GM19025 (cell line): ENCODE data around the gene KDELR3.
"Not testable (repeated sequence)": the region's sequence is repeated elsewhere in the genome, so short reads cannot be mapped to it uniquely, and the experiment has no call there.

Source experiments
- ATAC-seq: cut with Tn5 transposase; IDR thresholded peaks from one replicate; pipeline ENCODE4 v1.9.1; 2021; ENCODE audit warnings: mild to moderate bottlenecking, low read depth, moderate library complexity; ENCODE audit not compliant: unreplicated experiment

KDELR3 gene

GRCh38 chr22:38455076-38455529 is 12.8 kb upstream of the KDELR3 start, which contains the start of gene KCNJ4:
Gene KCNJ4, minus strand, starts transcription at chr22:38455199. Its CDS starts 27,067 bp downstream, at chr22:38428132.
- no peak for ATAC-seq

GRCh38 chr22:38455530-38456271 is 12.2 kb upstream of the KDELR3 start:
- no peak for ATAC-seq

DNA sequence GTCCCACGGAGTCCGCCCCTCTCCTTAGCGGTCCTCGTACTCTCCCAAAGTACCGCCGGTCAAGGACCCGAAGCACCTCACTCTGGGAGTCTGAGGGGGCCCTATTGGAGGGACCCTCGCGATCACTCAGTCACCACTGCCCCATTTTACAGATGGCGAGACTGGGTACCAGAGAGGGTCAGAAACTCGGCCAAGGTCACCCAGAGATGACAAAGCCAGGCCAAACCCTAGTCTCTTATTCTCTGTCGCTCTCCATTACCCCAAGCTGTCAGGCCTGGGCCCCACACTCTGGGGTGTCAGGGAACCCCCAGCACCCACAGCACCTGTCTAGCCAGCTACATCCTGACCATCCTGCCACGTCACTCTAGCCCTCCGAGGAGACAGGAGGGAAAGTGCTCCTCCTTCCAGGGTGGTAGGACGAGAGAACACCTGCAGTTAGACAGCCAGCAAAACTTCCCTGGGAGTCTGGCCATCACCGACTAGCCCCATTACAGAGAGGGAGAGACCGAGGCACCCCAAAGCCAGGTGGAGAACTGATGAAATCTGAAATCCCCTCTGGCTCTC is 11.5 kb upstream of the KDELR3 start:
- ATAC-seq, result no peak

DNA sequence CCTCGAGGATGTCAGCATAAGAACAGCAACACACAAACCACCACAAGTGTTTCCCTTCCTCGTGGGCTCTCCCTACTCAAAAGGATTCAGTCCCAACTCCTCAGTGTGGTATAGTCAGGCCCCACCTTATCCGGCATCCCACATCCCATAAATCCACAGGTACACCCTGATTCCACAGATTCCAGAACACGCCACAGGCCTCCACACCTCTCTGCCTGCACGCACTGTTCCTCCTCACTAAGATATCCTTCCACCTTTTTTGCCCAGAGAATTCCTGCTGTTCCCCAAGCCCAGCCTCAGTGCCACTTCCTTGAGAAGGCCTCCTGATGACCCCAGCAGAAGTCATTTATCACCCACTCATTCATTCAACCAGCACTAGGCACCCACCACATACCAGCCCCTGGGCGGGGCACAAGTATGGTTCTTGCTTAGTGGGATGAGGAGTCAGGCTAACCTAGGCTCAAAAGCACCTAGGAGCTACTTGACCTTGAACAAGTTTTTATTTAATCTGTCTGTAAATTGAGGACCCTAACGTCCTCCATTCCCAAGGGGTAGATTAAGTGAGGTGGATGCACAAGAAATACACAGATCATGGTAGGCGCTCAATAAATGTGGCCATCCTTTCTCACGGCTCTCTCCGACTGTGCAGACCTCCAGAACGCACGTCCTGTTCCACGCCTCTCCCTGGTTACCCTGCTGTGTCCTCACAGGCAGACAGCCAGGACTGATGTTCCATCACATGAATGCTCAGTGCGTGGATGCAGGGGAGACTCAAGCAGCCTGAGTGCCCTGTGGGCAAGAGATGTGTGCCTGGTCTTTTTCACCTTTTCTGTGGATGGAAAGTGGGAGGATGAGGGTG is 10.8 kb upstream of the KDELR3 start:
- ATAC-seq, result no peak

DNA sequence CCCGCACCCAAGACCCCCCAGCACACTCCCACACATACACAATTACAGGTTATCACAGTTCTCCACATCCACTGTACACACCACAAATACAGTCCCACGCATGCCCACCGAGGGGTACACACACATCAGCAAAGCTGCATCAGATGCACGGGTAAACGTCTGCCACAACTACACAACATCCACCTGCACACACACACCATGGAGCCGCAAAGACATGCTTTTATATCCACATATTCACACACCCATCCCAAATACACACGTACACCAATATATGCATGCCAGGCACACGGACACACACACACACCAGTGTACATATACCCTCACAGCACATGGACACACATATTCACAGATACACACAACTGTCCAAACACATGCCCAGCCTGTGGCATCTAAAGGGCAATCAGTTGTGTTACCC is 7.5 kb upstream of the KDELR3 start:
- no peak for ATAC-seq

DNA sequence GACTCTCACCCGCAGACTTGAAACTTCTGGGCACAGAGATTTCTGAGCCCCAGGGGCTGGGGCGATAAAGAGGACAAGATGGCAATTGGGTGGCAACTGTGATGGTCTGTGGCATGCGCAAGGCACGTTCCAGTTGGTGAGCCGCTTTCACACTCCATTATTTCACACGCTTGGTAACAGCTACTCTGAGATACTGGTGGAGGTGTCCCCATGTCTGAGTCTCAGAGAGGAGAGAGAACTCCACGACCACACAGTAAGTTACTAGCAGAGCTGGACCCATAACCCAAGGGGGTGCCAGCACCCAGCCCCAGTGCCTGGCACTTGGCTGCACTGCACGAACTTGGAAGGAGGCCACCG is 6.9 kb upstream of the KDELR3 start:
- ATAC-seq, result no peak

DNA sequence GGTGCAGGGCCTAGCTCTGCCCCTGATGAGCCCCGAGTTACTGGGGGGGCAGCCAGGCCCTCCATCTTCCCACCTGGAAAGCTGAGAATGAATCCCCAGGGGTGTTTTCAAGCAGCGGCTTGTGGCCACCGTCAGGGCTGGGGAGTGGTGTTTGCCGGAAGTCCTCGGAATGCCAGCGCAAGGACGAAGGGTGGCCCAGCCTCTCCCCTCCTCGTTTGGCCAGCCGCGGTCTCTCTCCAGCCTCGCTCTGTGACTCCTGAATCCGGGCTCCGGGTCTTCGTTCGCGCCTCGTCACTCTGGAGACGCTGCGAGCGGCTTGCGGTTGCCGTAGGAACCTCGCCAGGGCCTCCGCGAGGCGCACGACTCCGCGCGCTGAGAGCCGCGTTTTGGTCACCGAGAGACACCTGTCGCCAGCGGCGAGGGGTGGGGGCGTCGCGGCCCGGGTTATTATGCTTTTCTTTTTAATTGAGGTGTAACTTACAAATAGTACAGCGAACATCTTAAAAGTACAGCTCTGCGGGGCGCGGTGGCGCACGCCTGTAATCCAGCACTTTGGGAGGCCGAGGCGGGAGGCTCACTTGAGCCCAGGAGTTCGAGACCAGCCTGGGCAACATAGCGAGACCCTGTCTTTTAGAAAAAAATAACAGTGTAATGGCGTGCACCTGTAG is 6.3 kb upstream of the KDELR3 start:
- ATAC-seq, result no peak

GRCh38 chr22:38462960-38463784 is 4.7 kb upstream of the KDELR3 start:
- no peak for ATAC-seq

- no peak for ATAC-seq
Measured at GRCh38 chr22:38464992-38465672, 2.8 kb upstream of the KDELR3 start.

DNA sequence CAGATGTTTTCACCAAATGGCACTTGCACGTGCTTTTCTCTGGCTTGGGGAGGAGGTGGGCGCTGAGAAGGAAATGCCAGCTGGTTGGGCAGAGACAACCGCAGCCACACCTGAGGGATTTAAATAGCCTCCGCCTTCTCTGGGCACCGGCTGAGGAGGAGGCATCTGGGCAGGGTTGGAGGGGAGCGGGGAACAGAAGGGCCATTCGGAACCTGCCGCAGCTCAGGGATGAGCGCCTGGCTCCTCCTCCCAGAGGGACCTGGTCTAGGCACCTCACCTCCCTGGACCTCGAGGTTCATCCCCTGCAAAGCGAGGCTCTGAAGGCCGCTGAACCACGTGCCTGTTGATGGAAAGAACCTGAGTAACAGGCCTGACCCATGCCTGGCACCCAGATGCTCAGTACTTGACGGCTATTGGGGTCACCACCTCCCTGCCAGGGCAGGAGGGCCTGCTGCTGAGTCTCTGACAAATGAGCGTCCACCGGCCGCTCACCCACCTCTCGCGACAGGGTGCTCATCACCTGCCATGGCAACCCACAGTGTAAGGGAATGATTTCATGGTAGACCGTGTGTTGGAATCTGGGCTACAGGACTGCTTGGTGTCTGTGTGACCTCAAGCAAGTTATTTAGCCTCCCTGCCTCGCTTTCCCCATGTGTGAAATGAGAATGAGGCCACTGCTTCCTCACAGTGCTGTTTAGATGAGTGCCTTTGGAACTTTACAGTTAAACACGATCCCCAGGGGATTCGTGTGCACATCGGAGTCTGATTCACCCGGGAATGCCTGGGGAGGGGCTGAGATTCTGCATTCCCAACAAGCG is 2.0 kb upstream of the KDELR3 start:
- no peak for ATAC-seq

GRCh38 chr22:38467438-38467903 is 425 bp upstream of the KDELR3 start:
- ATAC-seq, result no peak

GRCh38 chr22:38468443-38469305 is 778 bp downstream of the KDELR3 start:
- no peak for ATAC-seq

DNA sequence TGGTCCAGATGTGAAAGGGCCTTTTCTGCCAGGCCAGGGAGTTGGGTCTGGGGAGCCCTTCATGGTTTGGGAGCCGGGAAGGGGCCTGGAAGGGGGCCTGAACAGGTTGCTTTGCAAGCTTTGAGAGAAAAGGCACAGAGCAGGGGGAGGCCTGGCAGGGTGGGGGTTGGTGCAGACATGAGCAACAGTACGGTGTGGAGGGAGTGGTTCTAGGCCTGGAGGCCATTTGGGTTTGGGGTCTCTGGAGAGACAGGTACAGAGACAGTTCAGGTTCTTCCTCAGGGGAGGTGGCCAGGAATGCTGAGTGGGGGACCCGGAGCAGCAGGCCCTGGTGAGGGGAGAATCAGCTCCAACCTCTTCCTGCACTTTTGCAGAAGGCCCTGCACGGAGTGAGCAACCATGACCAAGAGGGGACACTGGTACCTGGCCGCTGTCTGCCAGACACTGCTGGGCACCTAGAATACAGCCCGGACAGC is 1.4 kb downstream of the KDELR3 start:
- ATAC-seq, result no peak

GRCh38 chr22:38470179-38470578 is 2.3 kb downstream of the KDELR3 start:
- ATAC-seq, result not testable (repeated sequence)

- no peak for ATAC-seq
Measured at GRCh38 chr22:38471237-38471636, 3.3 kb downstream of the KDELR3 start.

DNA sequence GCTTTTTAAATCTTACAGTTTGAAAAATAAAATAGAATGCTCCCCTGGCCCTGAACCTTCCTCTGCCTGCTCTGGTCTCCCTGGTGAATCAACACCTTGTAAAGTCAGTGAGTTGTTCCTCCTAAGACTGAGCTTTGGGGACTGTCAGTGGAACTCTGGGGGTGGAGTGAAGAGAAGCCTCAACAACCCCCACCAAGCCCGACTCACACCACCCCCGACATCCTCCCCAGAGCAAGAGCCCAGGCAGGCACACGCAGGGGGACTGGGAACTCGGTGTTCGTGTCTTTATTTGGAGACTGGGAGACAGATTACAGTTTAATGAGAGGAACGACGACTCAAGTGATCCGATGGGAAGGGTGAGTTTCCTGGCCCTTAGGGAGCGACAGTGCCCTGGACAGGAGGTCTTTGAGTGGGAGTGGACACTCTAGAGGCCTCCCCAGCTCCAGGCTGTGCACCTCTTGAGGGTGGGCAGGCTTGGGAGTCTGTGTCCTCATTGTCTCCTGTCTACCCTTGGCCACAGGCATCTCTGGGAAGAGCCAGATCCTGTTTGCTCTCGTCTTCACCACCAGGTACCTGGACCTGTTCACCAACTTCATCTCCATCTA is 6.2 kb downstream of the KDELR3 start:
- no peak for ATAC-seq

DNA sequence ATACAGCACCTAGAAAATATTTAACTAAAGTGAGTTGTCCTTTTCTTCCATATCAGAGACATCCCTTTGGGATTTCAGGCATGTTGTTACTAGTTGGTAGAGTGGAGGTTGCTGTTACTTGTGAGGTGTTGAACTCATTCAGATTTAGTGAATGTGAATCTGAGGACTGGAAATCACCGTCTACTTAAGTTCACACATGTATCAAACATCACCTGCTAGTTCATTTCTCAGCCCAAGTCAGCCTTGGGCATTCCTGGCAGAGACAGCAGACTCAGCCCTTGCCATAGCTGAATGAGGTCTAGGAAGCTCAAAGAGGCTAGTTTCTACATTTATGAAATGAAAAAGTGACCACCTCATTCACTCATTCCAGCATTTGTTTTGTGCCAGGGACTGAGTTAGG is 9.7 kb downstream of the KDELR3 start:
- no peak for ATAC-seq
